Measurements from ENCODE around the gene NRXN3.

The NRXN3 gene

DNA sequence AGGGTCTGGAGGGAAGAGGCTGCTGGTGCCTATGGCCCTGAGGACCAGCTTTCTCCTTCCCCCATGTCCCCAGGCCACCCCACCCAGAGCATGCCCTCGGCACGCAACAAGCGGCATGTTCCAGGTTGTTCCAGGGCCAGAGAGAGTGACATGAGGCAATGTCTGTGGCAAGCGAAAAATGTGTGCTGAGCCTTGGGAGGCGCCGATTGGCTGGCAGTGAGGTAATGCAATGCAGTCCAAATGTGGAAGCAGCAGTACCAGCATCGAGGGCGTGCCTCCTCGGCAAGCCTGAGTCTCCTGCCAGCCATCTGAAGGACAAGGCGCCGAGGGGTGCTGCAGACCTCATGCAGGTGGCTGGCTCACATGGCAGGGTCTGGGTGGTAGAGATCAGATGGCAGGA is 423.8 kb downstream of the NRXN3 start:
- DNase-seq, result no peak

DNA sequence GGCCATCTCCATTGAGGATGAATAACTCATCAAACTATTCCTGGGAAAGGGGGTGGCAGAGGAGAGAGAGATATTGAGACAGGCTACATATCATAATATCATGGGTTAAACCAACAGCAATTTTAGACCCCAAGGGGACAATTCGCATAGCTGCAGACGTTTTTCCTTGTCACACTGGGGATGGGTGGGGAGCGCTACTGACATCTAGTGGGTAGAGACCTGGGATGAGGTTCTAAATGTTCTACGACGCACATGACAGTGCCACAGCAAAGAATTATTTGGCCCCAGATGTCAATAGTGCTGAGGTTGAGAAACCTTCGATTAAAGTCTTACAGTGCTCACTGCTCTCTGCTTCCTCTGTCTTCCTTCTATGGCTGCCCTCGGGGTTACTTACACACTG is 425.6 kb downstream of the NRXN3 start:
- DNase-seq, result no peak

DNA sequence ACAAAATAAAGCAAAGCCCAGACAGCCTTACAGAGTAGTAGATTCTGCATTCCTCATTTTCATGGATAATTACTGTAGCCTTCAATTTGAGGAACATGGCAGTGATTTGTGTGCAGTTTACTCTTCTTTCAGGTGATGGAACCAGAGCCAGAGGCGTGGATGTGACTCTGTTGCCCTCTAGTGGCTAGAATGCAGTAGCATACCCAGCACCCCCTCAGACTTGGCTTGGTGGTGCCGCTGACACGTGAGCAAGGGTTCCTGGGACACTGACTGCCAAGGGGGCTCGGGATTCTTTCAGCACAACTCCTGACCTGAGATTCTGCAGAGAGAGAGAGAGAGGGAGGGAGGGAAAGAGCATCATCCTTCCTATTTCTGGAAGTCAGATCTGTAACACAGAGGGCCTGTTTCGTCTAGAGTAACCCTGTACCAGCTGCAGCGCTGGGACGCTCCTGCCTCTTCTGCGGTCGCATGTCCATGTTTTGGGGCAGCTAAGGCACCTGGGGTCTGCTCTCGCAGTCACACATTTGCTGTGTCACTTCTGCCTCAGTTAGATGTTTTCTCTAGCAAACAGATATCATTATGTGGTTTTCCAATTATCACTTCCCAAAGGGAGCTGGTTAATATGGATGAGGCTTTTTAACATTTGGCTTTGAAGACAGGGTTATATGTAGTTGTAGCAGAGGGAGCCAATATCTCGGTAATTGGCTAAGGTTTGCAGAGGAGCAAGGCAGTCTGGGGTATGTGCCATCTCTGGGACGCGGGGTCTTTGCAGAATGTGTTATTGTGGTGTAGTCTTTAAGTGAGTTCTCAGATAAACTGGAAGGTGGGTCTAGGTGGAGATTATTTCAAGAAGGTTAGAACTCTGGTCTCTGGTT is 428.1 kb downstream of the NRXN3 start:
- peak; percentile 65 for DNase-seq

DNA sequence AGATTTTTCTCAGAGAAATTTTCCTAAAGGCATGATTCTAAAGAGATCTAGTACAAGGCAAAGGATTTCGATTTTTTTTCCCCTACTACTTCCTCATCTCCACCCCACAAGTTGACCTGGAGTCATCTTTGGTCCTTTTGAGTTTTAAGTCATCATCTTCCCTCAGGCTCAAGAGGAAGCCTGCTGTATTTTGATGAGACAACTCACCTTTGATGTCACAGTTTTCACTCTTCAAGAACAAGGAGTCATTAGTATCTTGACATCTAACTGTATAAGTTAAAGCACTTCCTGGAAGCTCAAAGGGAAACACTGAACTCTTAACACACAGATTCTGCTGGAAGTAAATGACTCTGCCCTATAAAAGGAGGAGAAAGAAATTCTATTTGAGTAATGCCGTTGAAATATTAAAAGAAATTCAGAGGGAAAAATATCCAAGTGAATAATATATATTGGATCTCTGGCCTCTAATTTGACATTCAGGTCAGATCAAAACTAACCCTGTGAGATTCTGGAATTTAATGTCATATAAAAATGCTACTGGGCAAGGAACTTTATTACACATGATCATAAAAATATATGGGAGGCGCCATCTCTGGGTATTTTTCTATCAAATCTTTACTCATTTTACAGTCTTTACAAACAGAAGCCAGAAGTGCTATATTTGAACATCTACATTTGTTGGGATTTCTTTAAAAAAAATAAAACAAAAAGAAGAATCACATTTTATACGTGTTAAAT is 435.0 kb downstream of the NRXN3 start:
- no peak for DNase-seq

DNA sequence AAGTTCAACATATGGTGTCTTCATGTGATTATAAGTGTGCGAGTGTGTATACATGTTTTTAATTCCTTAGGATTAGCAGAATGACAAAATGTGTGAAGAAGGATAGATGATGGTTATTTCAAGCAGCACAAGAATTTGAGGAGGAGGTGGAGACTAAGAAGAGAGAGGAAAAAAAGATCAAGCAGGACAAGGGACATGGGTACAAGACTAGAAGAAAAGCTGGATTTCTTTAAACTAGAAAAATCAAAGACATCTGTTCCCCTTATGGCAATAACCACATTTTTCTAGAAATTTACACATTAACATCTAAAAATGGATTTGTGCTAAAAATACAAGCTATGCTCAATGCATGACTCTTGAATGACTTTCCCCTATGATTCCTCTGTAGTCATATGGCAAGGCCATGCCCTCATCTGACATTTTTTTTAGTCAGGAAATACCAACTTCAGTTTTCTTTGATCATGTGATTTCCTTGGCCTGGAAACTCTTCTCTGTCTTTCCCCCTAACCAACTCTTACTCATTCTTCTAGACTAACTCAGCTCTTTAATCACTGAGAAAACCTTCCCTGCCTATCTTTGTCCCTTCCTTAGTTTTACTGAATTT is 435.8 kb downstream of the NRXN3 start:
- peak; percentile 95 for DNase-seq

DNA sequence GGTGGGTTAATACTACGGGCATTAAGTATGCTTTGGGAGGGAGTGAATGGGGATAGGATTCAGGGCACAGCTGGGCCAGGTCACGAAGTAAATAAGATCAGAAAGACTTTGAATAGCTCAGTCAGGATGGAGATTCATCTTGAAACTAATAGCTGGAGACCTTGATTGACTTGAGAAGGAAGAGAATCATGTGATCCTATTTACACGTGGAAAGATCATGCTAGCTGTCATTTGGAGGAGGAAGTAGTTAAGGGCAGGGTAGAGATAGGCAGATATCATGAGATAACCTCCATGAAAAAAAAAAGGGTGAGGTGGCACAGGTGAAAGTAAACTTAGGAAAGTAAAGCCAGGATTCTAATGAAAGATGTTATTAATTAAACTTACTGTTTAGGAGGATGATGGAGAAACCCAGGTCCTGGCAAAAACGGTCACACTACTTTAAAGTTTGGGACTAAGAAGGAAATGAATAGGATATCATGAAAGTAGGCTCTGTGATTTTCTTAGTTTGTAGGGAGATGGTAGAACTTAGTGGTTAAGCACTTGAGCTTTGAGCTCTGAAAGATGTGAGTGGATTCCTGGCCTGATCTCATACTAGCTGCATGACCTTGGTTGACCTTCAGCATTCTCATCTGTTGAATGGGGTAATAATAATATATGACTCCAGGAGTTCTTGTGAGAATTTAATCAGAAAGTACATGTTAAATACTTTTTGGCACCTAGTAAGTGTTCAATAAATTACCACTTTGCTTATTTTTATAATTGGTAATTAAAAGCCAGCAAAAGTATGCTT is 439.0 kb downstream of the NRXN3 start:
- no peak for DNase-seq

DNA sequence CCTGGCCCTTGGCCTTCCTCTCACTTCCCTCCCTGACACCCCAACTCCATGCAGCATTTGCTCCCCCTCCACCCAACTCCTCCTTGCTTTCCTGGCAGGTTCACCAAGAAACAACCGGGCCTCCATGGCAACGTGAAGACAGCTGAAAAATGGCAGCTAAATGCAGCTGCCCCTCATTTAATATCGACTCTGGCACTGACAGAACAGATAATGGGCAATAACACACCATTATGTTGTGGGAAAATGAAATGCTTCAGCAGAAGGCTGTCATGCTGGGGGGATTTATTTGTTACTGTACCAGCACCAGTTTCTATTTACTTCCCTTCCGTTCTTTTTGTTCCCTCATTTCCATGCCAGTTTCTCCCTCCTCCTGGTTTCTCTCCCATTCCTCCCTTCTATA is 440.8 kb downstream of the NRXN3 start:
- no peak for DNase-seq

DNA sequence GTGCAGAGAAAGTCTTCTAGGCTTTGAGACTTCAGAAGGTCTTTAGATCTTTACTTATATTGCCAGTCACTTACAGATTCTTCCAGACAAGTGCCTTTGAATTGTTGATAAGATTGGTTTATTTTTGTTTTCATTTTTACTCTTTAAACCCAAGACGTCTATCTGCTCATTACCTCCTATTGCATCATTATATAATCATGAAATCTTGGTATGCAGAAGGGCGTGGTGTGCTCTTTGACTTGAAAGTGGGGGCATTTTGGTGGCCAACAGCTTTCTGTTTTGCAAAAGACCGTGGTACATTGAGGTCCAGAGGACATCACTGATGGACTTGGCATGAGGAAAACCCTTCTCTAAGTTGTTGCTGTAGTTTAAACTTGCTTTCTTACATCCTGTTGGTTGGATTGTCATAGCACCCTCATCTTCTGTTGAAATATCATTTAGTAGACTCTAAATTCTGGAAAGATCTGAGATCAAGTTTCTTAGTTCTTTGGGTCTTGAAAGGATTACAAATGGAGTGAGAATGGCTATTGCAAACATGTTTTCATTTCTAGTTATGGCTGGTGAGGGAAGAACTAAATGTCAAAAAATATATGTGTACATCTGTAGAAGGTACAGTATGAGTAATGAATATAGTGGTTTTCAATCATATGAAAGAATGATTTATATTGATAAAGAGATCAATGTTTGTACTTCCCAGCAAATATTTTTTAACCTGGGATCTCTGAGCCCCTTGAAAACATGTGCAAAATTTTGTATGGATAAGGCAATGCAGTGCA is 441.8 kb downstream of the NRXN3 start:
- DNase-seq, result no peak

DNA sequence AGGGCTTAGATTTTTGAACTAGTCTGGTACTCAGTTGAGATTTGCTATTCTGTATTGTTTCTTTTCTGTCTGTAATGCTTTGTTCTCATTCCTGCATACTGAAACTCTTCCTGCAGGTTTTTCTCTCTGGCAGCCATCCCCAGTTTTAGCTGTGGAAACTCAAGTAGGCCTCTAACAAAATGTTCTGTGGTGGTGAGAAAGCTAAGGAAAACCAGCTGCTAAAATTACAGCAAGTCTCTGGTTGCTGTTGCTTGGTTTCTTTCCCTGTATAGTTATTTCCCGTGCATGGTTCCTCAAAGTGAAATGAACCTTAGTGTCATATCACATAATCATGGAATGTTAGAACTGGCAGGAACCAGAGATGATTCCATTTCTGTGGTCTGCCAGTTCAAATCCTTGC is 442.5 kb downstream of the NRXN3 start:
- no peak for DNase-seq

DNA sequence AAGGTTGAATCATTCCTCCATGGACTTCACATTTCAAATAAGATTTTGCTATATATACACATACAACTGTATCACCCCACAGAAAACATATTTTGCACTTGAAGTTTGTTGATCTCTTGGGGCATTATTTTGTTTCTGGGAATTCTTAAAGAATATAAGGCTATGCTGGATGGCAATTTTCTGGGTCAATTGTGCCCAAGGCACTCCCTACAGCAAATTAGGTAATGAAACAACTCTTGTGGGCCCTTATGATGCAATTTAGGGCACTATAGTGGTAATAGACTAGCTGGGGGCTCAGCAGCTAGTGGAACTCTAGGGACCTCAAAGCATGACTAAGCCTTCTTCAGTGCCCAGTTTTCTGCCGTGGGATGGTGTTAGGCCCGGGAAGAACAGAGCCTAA is 444.4 kb downstream of the NRXN3 start:
- peak; percentile 38 for DNase-seq

DNA sequence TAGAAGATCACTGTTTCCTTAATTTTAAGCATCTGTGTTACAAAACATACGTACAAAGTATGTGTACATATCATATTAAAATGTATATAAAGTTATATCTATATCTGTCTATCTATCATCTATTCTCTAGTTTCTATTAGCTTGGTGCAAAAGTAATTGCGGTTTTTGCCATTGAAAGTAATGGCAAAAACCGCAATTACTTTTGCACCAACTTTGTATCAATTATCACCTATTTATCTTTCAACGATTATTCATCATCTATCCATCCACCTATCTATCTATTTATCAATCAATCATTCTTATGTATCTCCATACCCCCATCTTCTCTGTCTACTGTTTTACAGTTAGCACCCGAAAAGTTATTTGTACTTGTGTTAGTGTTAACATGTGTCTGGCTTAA is 447.6 kb downstream of the NRXN3 start:
- no peak for DNase-seq

DNA sequence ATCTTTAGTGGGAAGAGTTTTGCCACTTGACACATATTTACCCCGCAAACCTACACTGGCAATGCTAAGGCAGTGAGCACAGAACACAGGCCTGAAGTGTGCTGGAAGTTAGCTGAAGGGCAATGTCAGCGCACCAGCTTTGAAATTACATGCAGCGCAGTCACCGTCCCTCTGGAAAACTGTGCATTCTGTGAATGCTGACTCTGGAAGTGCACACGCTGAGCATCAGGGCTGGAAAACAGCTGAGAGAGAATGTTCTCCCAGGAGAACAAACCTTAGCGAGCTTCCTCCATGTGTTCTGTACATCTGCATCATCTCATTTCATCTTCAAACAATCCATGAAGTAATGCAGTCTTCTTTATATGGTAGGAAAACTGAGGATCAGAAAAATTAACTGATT is 448.2 kb downstream of the NRXN3 start:
- no peak for DNase-seq

DNA sequence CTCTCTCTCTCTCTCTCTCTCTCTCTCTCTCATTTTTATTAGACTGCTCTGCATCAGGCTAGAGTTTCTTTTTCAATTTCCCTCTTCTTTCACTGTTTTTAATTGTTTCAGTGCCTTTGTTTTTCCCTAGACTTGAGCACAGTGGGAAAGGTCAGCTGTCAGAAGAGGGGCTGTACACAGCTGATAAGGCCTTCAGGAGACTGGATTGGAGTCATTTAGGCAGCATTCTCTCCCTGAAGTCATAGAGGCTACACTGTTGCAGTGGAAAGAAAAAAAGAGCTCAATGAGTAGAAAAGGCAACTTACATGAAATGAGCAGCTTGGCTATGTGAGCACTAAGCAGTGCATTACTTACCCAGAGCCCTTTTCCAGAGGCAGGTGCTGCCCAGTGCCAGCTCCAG is 456.9 kb downstream of the NRXN3 start:
- DNase-seq, result no peak

DNA sequence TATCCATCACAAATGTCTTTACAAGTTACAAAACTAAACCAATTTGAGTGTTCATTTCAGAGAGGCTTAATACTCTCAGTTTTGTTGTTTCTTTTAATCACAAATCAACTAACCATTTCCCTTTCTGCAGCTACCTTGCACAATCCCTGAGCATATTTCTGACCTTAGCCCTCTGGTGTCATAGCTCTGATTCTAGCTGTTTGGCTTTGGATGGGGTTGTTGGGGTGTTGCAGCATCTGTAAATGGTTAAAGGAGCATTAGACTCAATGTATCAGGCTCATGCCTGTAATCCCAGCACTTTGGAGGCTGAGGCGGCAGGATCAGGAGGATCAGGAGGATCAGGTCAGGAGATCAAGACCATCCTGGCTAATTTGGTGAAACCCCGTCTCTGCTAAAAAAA is 461.4 kb downstream of the NRXN3 start:
- DNase-seq, result no peak

DNA sequence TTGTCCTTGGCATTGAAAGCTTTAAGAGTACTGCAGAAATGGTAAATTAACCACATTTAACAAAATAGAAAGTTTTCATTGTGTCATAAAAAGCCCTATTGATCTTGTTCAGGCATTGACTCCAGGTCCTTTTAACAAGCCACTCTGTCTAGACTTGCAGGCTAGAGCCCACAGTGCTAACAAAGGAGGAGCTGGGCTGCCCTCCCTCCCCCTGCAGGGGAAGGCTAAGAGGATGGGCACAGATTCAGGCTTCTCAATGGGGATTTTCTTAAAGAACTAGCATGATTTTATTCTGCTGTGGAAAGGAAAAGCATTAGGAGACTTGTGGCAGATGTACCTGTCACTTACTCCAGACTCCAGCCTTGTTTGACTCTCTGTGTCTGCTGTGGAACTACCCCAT is 463.6 kb downstream of the NRXN3 start:
- no peak for DNase-seq

DNA sequence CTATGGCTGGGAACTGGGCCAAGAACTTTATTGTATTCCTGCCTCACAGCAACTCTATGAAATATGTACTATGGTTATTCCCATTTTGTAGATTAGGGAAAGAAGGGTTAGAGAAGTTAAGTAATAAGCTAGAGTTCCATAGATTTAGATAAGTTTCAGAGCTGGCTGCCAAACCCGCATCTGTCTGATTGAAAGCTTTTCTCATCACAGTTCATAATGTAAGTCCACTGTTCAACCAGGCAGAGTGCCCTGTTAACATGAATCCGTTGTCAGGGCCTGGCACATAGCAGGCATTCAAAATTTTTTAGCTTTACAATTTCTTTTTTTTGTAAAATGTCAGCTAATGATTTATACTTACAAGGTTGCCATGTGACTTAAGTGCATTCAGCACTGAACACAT is 467.3 kb downstream of the NRXN3 start:
- no peak for DNase-seq

DNA sequence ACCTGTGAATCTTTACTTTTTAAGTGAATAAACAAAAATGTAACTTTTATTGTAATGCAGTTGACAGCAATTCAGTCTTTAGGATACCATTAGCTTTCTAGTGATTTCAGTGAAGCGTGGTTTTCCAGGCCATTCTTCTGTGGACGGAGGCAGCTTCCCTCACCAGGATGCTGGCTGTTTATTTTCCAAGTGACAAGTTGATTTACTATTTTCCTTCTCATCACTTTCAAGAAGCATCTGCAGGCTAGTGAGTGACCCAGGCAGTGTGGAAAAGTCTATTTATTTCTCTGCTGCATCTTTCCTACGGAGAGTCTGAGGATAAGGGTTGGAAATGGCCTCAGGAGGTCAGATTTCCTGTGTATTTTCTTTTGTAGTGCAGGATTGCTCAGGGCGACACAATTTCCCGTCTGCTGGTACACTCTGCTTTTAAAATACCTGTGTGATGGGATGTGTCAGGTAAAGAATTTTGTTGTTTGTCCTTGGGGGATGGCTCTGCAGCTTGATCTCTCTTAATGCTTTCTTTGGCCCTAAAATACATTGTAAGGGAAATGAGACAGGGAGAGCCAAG is 467.8 kb downstream of the NRXN3 start:
- no peak for DNase-seq

DNA sequence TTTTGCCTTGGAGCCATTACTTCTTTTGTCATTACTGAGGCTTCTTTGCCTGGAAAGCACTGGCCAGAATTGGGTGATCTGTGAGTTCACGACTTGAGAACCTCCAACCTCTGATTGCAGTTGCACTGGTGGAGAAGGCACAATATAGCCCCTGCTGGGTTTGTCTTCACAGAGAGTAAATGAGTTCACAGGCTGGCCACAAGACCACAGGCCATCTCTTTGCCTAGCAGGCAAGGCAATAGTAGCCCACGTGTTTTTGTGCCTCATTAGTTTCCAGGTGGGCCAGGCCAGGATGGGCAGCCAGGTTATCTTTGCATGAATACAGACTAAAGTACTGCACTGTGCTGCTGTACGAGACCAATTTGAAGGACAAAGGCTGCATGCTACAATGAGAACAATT is 468.8 kb downstream of the NRXN3 start:
- no peak for DNase-seq

DNA sequence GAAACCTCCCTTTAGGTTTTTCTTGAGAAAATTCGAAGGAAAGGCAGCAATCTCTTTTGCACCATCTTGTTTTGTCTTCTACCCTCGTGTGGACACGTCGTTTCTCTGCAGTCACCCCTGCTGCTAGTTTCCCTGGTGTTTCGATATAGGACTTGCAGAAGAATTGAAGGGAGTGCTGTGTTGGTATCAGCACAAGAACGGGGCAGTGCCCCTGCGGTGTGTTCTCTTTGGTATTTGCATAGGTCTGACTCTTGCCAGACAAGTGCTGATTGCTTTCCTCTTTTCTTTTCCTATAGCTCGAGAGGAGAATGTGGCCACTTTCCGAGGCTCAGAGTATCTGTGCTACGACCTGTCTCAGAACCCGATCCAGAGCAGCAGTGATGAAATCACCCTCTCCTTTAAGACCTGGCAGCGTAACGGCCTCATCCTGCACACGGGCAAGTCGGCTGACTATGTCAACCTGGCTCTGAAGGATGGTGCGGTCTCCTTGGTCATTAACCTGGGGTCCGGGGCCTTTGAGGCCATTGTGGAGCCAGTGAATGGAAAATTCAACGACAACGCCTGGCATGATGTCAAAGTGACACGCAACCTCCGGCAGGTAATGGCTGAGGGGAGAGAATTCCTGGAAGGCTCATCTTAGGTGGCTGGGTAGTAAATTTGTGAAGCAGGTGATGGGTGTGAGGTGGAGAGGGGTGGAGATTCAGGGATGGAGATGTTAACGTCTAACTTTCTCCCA is 474.8 kb downstream of the NRXN3 start:
- no peak for DNase-seq

DNA sequence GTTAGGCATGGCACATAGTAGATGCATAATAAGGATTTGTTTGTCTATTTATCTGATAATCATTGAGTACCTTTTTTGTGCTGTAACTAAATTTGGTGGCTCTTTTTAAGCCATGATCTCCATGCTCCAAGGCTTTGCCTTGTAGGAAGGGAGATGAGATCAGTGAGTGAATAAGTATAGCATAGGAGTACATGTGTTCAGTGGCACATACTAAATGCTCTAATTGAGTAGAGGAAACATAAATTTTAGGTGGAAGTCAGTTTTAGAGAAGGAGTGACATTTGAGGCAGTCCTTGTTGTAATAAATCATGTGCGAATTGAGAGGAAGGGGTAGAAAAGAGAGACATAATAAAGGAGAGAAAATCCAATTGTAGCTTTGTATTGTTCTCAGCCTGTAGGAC is 482.6 kb downstream of the NRXN3 start:
- no peak for DNase-seq

DNA sequence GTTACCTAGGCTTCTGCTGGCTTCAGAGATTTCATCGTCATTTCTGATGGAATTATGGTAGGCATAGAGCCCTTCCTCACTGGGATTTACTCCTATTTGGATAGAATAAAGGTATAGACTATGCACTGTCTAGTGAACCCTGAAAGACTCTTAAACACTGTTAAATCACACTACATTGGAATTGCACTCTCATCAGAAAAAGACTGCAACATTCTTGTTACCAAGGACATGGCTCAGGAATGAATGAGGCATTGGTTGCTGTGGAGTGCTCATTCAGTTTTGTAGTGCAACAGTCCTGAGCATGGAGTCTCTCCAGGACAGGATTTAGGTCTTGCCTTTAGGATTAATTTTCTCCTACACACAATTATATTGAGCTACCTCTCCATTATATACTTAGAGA is 483.0 kb downstream of the NRXN3 start:
- DNase-seq, result no peak
